GM10266 (cell line): Measurements from ENCODE around the gene PRKCB.
"Not testable (repeated sequence)": the region's sequence is repeated elsewhere in the genome, so short reads cannot be mapped to it uniquely, and the experiment has no call there.

Experiments used
- DNase-seq: peaks from one replicate; pipeline ENCODE4 v3.0.0; 2012; ENCODE audit errors: extremely low spot score
- TF ChIP-seq, protein P1 (sequence below): IDR thresholded peaks from 2 replicates; pipeline ENCODE4 v1.5.1; 2012; ENCODE audit warnings: mild to moderate bottlenecking, low read depth; ENCODE audit not compliant: control insufficient read depth, insufficient read depth; ENCODE audit errors: missing control alignments

The PRKCB gene

GRCh38 chr16:24009955-24010354 lies 174.2 kb downstream of the PRKCB start:
- TF ChIP-seq, protein P1, sequence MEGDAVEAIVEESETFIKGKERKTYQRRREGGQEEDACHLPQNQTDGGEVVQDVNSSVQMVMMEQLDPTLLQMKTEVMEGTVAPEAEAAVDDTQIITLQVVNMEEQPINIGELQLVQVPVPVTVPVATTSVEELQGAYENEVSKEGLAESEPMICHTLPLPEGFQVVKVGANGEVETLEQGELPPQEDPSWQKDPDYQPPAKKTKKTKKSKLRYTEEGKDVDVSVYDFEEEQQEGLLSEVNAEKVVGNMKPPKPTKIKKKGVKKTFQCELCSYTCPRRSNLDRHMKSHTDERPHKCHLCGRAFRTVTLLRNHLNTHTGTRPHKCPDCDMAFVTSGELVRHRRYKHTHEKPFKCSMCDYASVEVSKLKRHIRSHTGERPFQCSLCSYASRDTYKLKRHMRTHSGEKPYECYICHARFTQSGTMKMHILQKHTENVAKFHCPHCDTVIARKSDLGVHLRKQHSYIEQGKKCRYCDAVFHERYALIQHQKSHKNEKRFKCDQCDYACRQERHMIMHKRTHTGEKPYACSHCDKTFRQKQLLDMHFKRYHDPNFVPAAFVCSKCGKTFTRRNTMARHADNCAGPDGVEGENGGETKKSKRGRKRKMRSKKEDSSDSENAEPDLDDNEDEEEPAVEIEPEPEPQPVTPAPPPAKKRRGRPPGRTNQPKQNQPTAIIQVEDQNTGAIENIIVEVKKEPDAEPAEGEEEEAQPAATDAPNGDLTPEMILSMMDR, result no peak

GRCh38 chr16:24010440-24011089 lies 174.8 kb downstream of the PRKCB start:
- TF ChIP-seq, protein P1, result peak; percentile 83
- peak; percentile 57 for DNase-seq

More at GRCh38 chr16:24009955-24010354, 174.2 kb downstream of the PRKCB start:
- DNase-seq, result no peak

DNA sequence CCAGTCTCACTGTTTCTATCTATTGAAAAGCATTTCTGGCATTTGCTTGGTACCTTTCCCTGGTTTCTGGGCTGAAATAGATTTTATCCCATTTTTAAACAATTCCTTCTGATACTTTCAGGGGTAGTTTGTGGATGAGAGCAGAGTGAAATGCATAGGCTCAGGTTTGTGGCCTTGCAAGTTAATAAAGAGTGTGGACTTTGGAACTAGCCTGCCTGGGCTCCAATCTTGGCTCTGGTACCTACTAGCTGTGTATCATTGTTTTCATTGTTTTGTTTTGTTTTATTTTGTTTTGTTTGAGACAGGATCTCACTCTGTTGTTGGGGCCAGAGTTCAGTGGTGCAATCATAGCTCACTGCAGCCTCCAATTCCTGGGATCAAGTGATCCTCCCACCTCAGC lies 175.5 kb downstream of the PRKCB start:
- TF ChIP-seq, protein P1, result no peak
- DNase-seq, result no peak

- TF ChIP-seq, protein P1, result no peak
- DNase-seq, result no peak
Observed at GRCh38 chr16:24013054-24013636, 177.4 kb downstream of the PRKCB start.

- DNase-seq, result peak; percentile 81
- TF ChIP-seq, protein P1, result no peak
Observed at GRCh38 chr16:24013864-24014645, 178.3 kb downstream of the PRKCB start.

- DNase-seq, result not testable (repeated sequence)
Observed at GRCh38 chr16:24014955-24015354, 179.2 kb downstream of the PRKCB start.

GRCh38 chr16:24015923-24016322 lies 180.1 kb downstream of the PRKCB start:
- DNase-seq, result no peak

More at GRCh38 chr16:24015923-24016322, 180.1 kb downstream of the PRKCB start:
- TF ChIP-seq, protein P1, result no peak
